Kidney epithelial cell (primary cell): ENCODE data around the gene TTC36. TPM values are rescaled to one million over a fixed set of nuclear protein-coding genes. Genes with fewer than 3 reads are reported as not detected.

Experiments used
- DNase-seq: peaks from one replicate; pipeline ENCODE4 v3.0.0-alpha.2; 2010; ENCODE audit warnings: low read depth
- H3K27me3 ChIP-seq: 2 replicates; pipeline ENCODE4 v1.6.0; 2011; ENCODE audit warnings: low read length; ENCODE audit not compliant: control insufficient read depth, insufficient read depth
- H3K36me3 ChIP-seq: 2 replicates; pipeline ENCODE4 v1.5.1; 2011; ENCODE audit warnings: low read length; ENCODE audit not compliant: control insufficient read depth, insufficient read depth
- H3K4me3 ChIP-seq: 2 replicates; pipeline ENCODE4 v1.5.1; 2011; ENCODE audit warnings: low read depth, mild to moderate bottlenecking, control low read depth, low read length
- CTCF ChIP-seq: IDR thresholded peaks from 2 replicates; pipeline ENCODE4 v1.5.1; 2011; ENCODE audit warnings: mild to moderate bottlenecking, moderate library complexity, low read length, control low read depth, inconsistent platforms; ENCODE audit not compliant: insufficient read depth, poor library complexity, severe bottlenecking
- total RNA-seq: library from RNA; depleted of rRNA; stranded (reverse); fragments of >200 nt; gene quantifications from 2 replicates; pipeline ENCODE4 v1.2.3, GENCODE V29; 2015

Gene TTC36
- total RNA-seq, 1 donor from 2014 or later, result 1.0 TPM

GRCh38 chr11:118497831-118498230 is 29.4 kb upstream of the TTC36 start:
- Histone ChIP-seq H3K27me3 (no peaks in the 10 kb centered on the region), H3K4me3 (no peak overlapping the region), H3K36me3 (peaks cover 3% of the 10 kb centered on the region)
- no peak for TF ChIP-seq CTCF
- no peak for DNase-seq

- DNase-seq, result no peak
- Histone ChIP-seq H3K27me3 (no peaks in the 10 kb centered on the region), H3K4me3 (no peak overlapping the region), H3K36me3 (peaks cover 7% of the 10 kb centered on the region)
- no peak for TF ChIP-seq CTCF
Observed at GRCh38 chr11:118503216-118503615, 24.1 kb upstream of the TTC36 start.

- no peak overlapping the region for H3K4me3 ChIP-seq
- TF ChIP-seq CTCF, result no peak
- DNase-seq, result no peak
- no peaks in the 10 kb centered on the region for H3K27me3 ChIP-seq
- peaks cover 4% of the 10 kb centered on the region for H3K36me3 ChIP-seq
Observed at GRCh38 chr11:118511601-118512000, 15.7 kb upstream of the TTC36 start.

- peaks cover 4% of the 10 kb centered on the region for H3K36me3 ChIP-seq
Observed at GRCh38 chr11:118514103-118514502, 13.2 kb upstream of the TTC36 start.

GRCh38 chr11:118519549-118519948 is 7.7 kb upstream of the TTC36 start:
- no peak for TF ChIP-seq CTCF
- Histone ChIP-seq H3K27me3 (no peaks in the 10 kb centered on the region), H3K4me3 (no peak overlapping the region), H3K36me3 (peaks cover 6% of the 10 kb centered on the region)
- no peak for DNase-seq

More at GRCh38 chr11:118514103-118514502, 13.2 kb upstream of the TTC36 start:
- no peak overlapping the region for H3K4me3 ChIP-seq
- no peak for DNase-seq
- no peak for TF ChIP-seq CTCF
- H3K27me3 ChIP-seq, result no peaks in the 10 kb centered on the region

- DNase-seq, result no peak
- TF ChIP-seq CTCF, result no peak
- peaks cover 6% of the 10 kb centered on the region for H3K36me3 ChIP-seq
Observed at GRCh38 chr11:118521892-118522311, 5.4 kb upstream of the TTC36 start.

More at GRCh38 chr11:118521892-118522311, 5.4 kb upstream of the TTC36 start:
- Histone ChIP-seq H3K27me3 (no peaks in the 10 kb centered on the region), H3K4me3 (no peak overlapping the region)
